ENCODE results near the gene LILRB5.
A peak's percentile ranks its signal among the peaks of the same experiment; 100 is the strongest.
"Not testable (repeated sequence)": the region's sequence is repeated elsewhere in the genome, so short reads cannot be mapped to it uniquely, and the experiment has no call there.

LILRB5 gene

GRCh38 chr19:54242234-54242633 is 14.8 kb downstream of the LILRB5 start:
- DNase-seq (ENCODE audit: low spot score) = not testable (repeated sequence)

GRCh38 chr19:54240372-54241336 is 16.4 kb downstream of the LILRB5 start:
- not testable (repeated sequence) for DNase-seq (ENCODE audit: low spot score)

- not testable (repeated sequence) for DNase-seq (ENCODE audit: low spot score)
Observed at GRCh38 chr19:54239491-54240371, 17.3 kb downstream of the LILRB5 start.

- DNase-seq (ENCODE audit: low spot score) = no peak
Observed at GRCh38 chr19:54233941-54234340, 23.1 kb downstream of the LILRB5 start.

- DNase-seq (ENCODE audit: low spot score) = peak; percentile 91
Observed at GRCh38 chr19:54231077-54231931, 25.8 kb downstream of the LILRB5 start.

GRCh38 chr19:54230031-54230430 is 27.0 kb downstream of the LILRB5 start:
- DNase-seq (ENCODE audit: low spot score) = no peak

- no peak for DNase-seq (ENCODE audit: low spot score)
Observed at GRCh38 chr19:54229146-54229545, 27.9 kb downstream of the LILRB5 start.

GRCh38 chr19:54224619-54225018 is 32.5 kb downstream of the LILRB5 start:
- DNase-seq (ENCODE audit: low spot score) = not testable (repeated sequence)

- DNase-seq (ENCODE audit: low spot score) = not testable (repeated sequence)
Observed at GRCh38 chr19:54223937-54224281, 33.2 kb downstream of the LILRB5 start.

- DNase-seq (ENCODE audit: low spot score) = not testable (repeated sequence)
Observed at GRCh38 chr19:54223277-54223936, 33.7 kb downstream of the LILRB5 start.

GRCh38 chr19:54222474-54223276 is 34.4 kb downstream of the LILRB5 start, which contains the start of gene LILRB3:
TSS of gene LILRB3 (minus strand) at chr19:54223007. CDS start at chr19:54222976, 31 bp downstream.
- DNase-seq (ENCODE audit: low spot score) = not testable (repeated sequence)

GRCh38 chr19:54221947-54222346 is 35.1 kb downstream of the LILRB5 start:
- DNase-seq (ENCODE audit: low spot score) = not testable (repeated sequence)

GRCh38 chr19:54219702-54220101 is 37.4 kb downstream of the LILRB5 start:
- DNase-seq (ENCODE audit: low spot score) = not testable (repeated sequence)

GRCh38 chr19:54218960-54219661 is 38.0 kb downstream of the LILRB5 start:
- DNase-seq (ENCODE audit: low spot score) = no peak

- no peak for DNase-seq (ENCODE audit: low spot score)
Observed at GRCh38 chr19:54218259-54218658, 38.8 kb downstream of the LILRB5 start.

- not testable (repeated sequence) for DNase-seq (ENCODE audit: low spot score)
Observed at GRCh38 chr19:54217517-54218247, 39.4 kb downstream of the LILRB5 start.

GRCh38 chr19:54216869-54217268 is 40.2 kb downstream of the LILRB5 start:
- no peak for DNase-seq (ENCODE audit: low spot score)

- DNase-seq (ENCODE audit: low spot score) = not testable (repeated sequence)
Observed at GRCh38 chr19:54214734-54215133, 42.3 kb downstream of the LILRB5 start.

- DNase-seq (ENCODE audit: low spot score) = not testable (repeated sequence)
Observed at GRCh38 chr19:54214217-54214616, 42.9 kb downstream of the LILRB5 start.

Data from hematopoietic multipotent progenitor cell treated with erythropoietin and hydrocortisone succinate and interleukin-3 and kit ligand, for 17 days (in vitro differentiated cells).